T-helper 2 cell treated with Interferon-gamma antibody and Interleukin-4, amounts not matched to agents 100 ng/mL and 5 ng/mL, for 36 hours (primary cell): ENCODE measurements around the gene MAT1A. TPM values are rescaled to one million over a fixed set of nuclear protein-coding genes. Genes with fewer than 3 reads are reported as not detected.

Source experiments
- intact Hi-C: fragments of 100-400 bp; cut with micrococcal nuclease; formaldehyde crosslinking; loops from one replicate; pipeline ENCODE4 v1.15.1; 2023
- total RNA-seq: library from RNA; stranded (reverse); gene quantifications from 2 replicates; pipeline ENCODE4 v1.2.3, GENCODE V29; 2022

Gene MAT1A
- total RNA-seq, 1 donor from 2014 or later, result not detected

- intact Hi-C loops, result no loop called here
Observed at GRCh38 chr10:80283119-80283518, 6.3 kb downstream of the MAT1A start.

- intact Hi-C loops, result no loop called here
Observed at GRCh38 chr10:80281784-80282765, 7.4 kb downstream of the MAT1A start.

DNA sequence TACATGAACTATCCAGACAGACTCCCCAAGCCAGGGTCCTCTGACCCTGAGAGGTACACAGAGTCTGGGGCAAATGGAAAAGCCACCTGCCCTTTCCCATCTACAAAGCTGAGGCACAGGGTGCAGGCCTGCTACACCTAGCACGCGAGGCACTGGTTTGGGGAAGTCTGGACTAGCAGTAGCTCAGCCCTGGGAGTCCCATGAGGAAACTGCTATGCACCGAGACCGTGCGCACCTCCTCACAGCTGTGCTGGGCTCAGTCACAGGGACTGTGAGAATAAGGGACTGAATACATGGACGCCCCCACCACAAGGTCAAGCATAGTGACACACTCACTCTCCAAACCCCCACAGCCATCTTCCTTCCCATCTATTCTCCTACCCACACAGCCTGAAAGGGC lies 8.2 kb downstream of the MAT1A start:
- intact Hi-C loops, result no loop called here

DNA sequence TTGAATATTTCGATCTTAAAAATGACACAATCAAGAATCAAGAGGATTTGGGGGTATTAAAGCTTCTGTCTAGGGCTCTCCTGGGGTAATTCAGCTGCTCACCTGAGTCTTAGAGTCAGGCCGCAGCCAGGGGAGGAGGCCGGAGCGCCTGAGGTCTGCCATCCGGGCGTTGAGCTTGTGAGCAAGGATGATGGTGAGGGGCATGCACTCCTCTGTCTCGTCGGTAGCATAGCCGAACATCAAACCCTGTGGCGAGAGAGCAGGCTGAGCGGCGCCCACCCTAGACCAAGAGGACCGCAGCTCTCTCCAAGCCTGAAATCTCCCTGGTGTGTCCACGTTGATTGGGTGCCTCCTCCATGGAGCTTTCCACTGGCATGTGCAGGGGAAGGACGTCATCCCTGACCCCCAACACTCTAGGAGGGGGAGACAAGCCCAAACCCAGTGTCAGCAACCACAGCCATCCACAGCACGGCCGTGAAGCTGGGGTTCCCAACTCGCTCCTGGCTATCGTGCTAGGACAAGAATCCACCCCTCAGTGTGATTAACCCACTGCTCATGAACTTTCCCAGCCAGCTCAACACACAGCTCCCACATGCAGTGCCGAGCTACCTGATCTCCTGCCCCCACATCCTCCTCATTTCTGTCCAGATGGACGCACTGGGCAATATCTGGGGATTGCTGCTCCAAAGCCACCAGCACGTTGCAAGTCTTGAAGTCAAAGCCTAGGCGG lies 9.2 kb downstream of the MAT1A start:
- intact Hi-C loops, result no loop called here

DNA sequence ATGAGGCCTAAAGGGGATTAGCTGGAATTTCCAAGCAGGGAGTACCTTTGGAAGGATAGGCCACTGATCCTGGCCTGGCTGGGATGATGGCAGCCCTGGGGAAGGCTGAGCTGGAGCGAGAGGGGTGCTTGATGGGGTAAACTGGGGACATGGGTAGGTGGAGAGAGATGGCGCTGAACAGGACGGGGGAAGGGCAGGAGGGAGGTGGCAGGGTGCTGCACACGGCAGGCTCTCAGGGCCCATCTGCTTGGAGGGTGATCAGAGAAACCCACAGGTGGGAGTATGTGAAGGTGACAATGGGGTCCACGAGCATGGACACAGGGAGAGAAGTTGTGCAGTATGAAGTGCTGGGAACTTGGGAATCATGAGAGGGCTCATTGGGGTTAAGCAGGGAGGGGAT lies 10.3 kb downstream of the MAT1A start:
- intact Hi-C loops, result no loop called here

DNA sequence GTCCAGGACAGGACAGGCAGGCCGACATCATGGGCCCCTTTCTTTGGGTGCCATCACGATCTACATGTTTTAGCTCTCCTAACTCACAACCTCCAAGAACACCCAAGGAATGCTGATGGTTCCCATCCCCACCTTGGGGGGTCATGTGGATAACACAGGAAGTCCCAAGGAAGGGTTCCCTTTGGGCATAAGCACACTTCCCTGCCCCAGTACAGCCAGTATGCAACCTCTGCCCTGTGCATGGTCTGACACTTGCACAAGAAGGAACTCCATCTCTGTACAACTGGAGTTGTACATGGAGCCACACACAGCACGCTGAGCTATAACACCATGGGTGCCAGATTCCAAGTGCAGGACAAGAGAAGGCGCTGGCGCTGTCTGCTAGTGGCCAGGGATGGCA lies 11.0 kb downstream of the MAT1A start:
- intact Hi-C loops, result no loop called here

- intact Hi-C loops, result no loop called here
Observed at GRCh38 chr10:80277567-80278250, 11.7 kb downstream of the MAT1A start.

GRCh38 chr10:80277016-80277415 lies 12.4 kb downstream of the MAT1A start:
- intact Hi-C loops, result no loop called here

DNA sequence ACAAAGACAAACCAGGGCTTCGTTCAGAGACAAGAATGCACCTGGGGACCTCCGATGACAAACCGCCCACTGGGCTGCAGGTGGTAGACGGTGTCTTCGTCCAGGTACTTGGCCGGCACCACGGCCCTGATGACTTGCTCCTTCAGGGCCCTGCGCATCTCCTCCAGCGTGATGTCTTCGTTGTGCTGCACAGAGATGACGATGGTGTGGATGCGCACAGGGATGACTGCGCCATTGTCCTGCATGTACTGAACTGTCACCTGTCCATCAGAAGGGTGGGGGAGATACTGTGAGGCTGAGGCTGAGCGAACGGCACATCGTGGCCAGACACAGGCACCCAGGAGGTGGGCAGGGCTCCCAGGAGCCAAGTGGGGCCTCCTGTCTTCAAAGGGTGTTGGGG lies 13.1 kb downstream of the MAT1A start:
- intact Hi-C loops, result no loop called here

GRCh38 chr10:80275756-80276155 lies 13.7 kb downstream of the MAT1A start:
- intact Hi-C loops, result no loop called here

DNA sequence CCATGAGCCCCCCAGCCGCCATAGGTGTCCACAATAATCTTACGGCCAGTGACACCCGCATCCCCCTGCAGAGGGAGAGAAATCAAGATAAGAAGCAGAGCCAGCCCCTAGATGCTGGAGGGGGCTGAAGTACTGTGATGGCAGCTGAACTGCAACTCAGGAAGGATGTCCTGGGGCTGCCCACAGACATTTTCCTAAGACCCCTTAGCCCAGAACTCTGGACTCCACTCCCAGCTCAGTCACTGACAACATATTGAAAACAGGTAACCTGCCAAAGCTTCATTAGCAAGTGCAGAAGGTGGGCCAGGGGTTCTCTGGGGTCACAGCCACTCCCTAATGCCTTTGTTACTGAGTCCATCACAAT lies 14.3 kb downstream of the MAT1A start:
- intact Hi-C loops, result no loop called here

DNA sequence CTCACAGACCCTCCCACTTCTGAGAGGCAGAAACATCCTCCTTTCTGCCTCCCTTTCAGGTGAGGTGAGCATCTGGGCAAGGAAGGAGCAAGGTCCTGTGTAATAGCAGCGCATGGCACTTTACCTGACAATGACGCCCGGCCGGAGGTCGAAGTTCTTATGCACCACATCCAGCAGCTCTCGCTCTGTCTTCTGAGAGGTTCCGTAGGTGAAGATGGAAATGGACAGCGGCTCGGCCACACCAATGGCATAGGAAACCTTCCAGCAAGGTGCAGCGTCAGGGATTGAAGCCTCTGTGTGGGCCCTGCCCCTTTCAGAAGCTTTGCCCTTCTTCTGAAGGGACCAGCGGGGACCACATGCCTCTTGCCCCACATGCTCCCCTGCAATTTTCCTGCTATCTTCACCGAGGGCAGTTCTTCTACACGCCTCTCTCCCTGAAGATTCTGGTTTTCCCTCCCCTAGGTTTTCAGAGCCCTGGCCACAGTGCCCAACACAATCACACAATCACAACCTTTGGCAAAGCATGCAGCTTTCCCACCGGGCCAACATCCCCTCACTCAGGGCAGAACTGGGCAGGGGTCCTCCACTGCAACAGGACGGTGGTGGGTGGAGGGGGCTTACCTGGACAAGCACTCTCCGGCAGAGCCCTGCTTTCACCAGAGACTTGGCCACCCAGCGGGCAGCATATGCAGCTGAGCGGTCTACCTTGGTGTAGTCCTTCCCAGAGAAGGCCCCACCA lies 14.9 kb downstream of the MAT1A start:
- intact Hi-C loops, result no loop called here

- intact Hi-C loops, result loop anchor here (1.0 kb wide), 1 partner anchor 10 kb away; no protein-coding TSS in a partner anchor
Observed at GRCh38 chr10:80273523-80274170, 15.8 kb downstream of the MAT1A start.

GRCh38 chr10:80272793-80273522 lies 16.5 kb downstream of the MAT1A start:
- intact Hi-C loops, result loop anchor here (1.0 kb wide), 1 partner anchor 10 kb away; no protein-coding TSS in a partner anchor

DNA sequence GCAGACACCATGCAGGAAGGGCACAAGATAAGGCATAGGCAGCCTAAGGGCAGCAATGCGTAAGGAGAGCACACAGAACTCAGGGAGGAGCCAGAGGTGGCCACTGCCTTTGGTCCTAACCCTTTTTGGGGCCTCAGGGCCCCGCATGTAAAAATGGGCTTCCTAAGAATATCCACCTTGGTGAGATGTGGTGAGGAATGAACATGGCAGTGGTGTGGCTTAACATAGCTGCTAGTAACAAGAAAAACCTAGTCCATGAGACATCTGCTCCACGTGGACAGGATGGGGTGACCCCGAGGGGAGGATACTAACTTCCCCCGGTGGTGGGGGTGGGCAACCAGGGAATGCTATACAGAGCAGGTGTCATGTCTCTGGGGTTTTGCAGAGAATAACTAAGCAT lies 18.0 kb downstream of the MAT1A start:
- intact Hi-C loops, result no loop called here

- intact Hi-C loops, result no loop called here
Observed at GRCh38 chr10:80270887-80271286, 18.6 kb downstream of the MAT1A start.

GRCh38 chr10:80268938-80269588 lies 20.4 kb downstream of the MAT1A start:
- intact Hi-C loops, result no loop called here

- intact Hi-C loops, result no loop called here
Observed at GRCh38 chr10:80268266-80268665, 21.2 kb downstream of the MAT1A start.

DNA sequence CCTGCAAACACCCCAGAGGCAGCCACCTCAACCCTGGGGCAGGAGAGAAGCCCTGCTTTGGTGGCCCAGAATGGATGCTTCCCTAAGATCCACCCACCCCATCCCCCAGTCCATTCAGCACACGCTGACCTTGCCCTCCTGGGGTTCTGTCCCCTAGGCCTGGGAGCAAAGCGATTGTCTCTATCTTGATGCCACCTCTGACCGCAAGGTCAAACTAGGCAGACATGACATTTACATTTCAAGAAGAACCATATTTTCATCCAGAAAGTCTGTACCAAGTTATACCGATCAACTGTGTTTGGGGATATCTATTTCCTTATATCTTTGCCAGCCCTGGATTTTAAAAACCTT lies 23.0 kb downstream of the MAT1A start:
- intact Hi-C loops, result no loop called here
